SK-N-SH treated with all-trans-retinoic acid at 6 μM for 48 hours (cell line): ENCODE measurements around the gene DENND1A.

Experiments used
- ARNTL ChIP-seq: fragments of 450-650 bp; formaldehyde crosslinking; IDR thresholded peaks from 2 replicates; pipeline ENCODE4 v1.5.0; 2020; ENCODE audit warnings: low read depth, mild to moderate bottlenecking, moderate library complexity, borderline replicate concordance
- CREB5 ChIP-seq: fragments of 250-450 bp; sonication (Bioruptor Pico); IDR thresholded peaks from 2 replicates; pipeline ENCODE4 v1.5.1; 2020; ENCODE audit warnings: low read depth, mild to moderate bottlenecking, moderate library complexity
- OSR1 ChIP-seq: fragments of 250-450 bp; sonication (Bioruptor Pico); IDR thresholded peaks from 2 replicates; pipeline ENCODE4 v1.8.0; 2022; ENCODE audit warnings: moderate library complexity, mild to moderate bottlenecking, inconsistent platforms
- POU6F1 ChIP-seq: fragments of 250-450 bp; sonication (Bioruptor Pico); IDR thresholded peaks from 2 replicates; pipeline ENCODE4 v1.8.0; 2021; ENCODE audit warnings: low read depth, mild to moderate bottlenecking, moderate library complexity, borderline replicate concordance
- RARB ChIP-seq: fragments of 250-450 bp; sonication (Bioruptor Pico); IDR thresholded peaks from 2 replicates; pipeline ENCODE4 v1.8.0; 2021; ENCODE audit warnings: mild to moderate bottlenecking, moderate library complexity
- TCF4 ChIP-seq: fragments of 250-450 bp; sonication (Bioruptor Pico); IDR thresholded peaks from 2 replicates; pipeline ENCODE4 v1.8.0; 2021; ENCODE audit warnings: mild to moderate bottlenecking, moderate library complexity, borderline replicate concordance
- TOX ChIP-seq: fragments of 250-450 bp; sonication (Bioruptor Pico); IDR thresholded peaks from 2 replicates; pipeline ENCODE4 v1.8.0; 2021; ENCODE audit warnings: mild to moderate bottlenecking, moderate library complexity, borderline replicate concordance
- ZC3H10 ChIP-seq: fragments of 250-450 bp; sonication (Bioruptor Pico); IDR thresholded peaks from 2 replicates; pipeline ENCODE4 v1.5.1; 2021; ENCODE audit warnings: mild to moderate bottlenecking, moderate library complexity
- ZNF70 ChIP-seq: fragments of 450-650 bp; formaldehyde crosslinking; IDR thresholded peaks from 2 replicates; pipeline ENCODE4 v1.5.0; 2020; ENCODE audit warnings: mild to moderate bottlenecking, moderate library complexity

GRCh38 chr9:123787416-123787815 is 142.5 kb downstream of the DENND1A start:
- TF ChIP-seq ARNTL (no peak), TOX (CRISPR knock-in tag) (no peak), CREB5 (CRISPR knock-in tag) (no peak), RARB (no peak), ZNF70 (CRISPR knock-in tag) (no peak), POU6F1 (no peak), ZC3H10 (CRISPR knock-in tag) (no peak), TCF4 (no peak), OSR1 (no peak)
